ENCODE data around the gene ZBTB38.

Gene ZBTB38

GRCh38 chr3:141326626-141327025, 41.7 kb upstream of the ZBTB38 start:
- no peak overlapping the region for H3K27ac ChIP-seq
- TF ChIP-seq ZFX (IDR thresholded peaks at IDR 0.05) (no peak), CTCF (conservative IDR thresholded peaks at IDR 0.05) (no peak)

- TF ChIP-seq CTCF (conservative IDR thresholded peaks at IDR 0.05) (no peak), ZFX (IDR thresholded peaks at IDR 0.05) (no peak)
- H3K27ac ChIP-seq: no peak overlapping the region
Observed at GRCh38 chr3:141328286-141329166, 39.8 kb upstream of the ZBTB38 start.

DNA sequence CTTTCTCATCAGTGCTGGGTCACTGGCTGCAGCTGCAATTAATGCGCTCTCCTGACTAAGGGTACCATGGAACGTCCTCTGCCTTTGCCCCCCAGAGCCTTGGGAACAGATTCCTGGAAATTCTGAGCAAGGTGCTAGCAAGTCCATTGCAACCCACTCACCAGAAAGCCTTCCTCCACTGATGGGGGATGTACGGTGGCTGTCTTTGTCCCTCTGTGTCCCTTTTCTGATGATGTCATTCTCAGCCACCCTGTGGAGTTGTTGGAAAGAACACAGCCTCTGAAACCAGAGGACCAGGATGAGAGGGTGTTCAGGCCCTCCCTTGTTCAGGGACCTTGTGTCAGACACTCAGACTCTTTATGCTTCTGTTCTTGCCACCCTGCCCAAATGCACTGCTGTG, 38.1 kb upstream of the ZBTB38 start:
- no peak overlapping the region for H3K27ac ChIP-seq
- no peak for TF ChIP-seq CTCF (conservative IDR thresholded peaks at IDR 0.05)

GRCh38 chr3:141330718-141331376, 37.5 kb upstream of the ZBTB38 start:
- no peak for TF ChIP-seq CTCF (conservative IDR thresholded peaks at IDR 0.05)
- no peak for TF ChIP-seq ZFX (IDR thresholded peaks at IDR 0.05)
- H3K27ac ChIP-seq: no peak overlapping the region

- H3K27ac ChIP-seq: no peak overlapping the region
- TF ChIP-seq CTCF (conservative IDR thresholded peaks at IDR 0.05) (no peak), ZFX (IDR thresholded peaks at IDR 0.05) (no peak)
Observed at GRCh38 chr3:141331377-141332318, 36.7 kb upstream of the ZBTB38 start.

DNA sequence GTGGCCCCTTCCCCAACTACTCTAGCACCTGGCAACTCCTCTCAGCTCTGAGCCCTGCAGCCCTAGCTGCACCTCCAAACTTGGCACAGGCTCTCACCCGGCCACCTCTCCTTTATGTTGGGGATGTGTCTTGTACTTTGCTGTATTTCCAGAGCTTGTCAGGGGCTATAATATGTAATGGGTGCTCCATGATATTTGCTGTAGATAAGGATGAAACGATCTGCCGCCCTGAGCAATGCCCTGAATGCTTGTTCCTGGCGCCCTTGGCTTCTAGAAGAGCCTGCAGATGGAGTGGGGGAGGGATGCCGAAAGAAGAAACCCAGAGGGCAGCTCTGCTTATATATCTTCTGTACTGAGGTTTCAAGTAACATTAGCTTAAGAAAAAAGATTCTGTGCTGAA, 35.9 kb upstream of the ZBTB38 start:
- TF ChIP-seq ZFX (IDR thresholded peaks at IDR 0.05) (no peak), CTCF (conservative IDR thresholded peaks at IDR 0.05) (no peak)
- no peak overlapping the region for H3K27ac ChIP-seq
